ENCODE measurements around the gene OR2B2.

Gene OR2B2

DNA sequence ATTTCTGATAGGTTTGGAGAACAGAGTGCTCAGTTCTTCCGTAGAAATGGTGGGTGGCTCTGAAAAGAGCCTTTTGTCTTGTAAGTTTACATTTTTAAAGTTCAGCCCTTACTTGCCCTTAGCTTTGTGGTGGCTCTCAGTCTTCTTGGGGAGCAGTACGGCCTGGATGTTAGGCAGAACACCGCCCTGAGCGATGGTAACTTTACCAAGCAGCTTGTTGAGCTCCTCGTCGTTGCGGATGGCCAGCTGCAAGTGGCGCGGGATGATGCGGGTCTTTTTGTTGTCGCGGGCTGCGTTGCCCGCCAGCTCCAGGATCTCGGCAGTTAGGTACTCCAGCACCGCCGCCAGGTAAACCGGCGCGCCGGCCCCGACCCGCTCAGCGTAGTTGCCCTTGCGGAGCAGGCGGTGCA, 19.5 kb downstream of the OR2B2 start:
- TF ChIP-seq FOXP2 (optimal IDR thresholded peaks at IDR 0.05; ENCODE audit: borderline replicate concordance, extremely low read depth, extremely low read length, insufficient read depth) (no peak), TAF1 (IDR thresholded peaks at IDR 0.05; ENCODE audit: borderline replicate concordance, insufficient read depth, low read length) (no peak), SIN3A (IDR thresholded peaks at IDR 0.05; ENCODE audit: borderline replicate concordance, insufficient read depth, low read length) (no peak; the same call in 1 of the 2 replicates), POLR2AphosphoS5 (IDR thresholded peaks at IDR 0.05; ENCODE audit: low read depth, low read length) (no peak)
- TF ChIP-seq, protein P1, sequence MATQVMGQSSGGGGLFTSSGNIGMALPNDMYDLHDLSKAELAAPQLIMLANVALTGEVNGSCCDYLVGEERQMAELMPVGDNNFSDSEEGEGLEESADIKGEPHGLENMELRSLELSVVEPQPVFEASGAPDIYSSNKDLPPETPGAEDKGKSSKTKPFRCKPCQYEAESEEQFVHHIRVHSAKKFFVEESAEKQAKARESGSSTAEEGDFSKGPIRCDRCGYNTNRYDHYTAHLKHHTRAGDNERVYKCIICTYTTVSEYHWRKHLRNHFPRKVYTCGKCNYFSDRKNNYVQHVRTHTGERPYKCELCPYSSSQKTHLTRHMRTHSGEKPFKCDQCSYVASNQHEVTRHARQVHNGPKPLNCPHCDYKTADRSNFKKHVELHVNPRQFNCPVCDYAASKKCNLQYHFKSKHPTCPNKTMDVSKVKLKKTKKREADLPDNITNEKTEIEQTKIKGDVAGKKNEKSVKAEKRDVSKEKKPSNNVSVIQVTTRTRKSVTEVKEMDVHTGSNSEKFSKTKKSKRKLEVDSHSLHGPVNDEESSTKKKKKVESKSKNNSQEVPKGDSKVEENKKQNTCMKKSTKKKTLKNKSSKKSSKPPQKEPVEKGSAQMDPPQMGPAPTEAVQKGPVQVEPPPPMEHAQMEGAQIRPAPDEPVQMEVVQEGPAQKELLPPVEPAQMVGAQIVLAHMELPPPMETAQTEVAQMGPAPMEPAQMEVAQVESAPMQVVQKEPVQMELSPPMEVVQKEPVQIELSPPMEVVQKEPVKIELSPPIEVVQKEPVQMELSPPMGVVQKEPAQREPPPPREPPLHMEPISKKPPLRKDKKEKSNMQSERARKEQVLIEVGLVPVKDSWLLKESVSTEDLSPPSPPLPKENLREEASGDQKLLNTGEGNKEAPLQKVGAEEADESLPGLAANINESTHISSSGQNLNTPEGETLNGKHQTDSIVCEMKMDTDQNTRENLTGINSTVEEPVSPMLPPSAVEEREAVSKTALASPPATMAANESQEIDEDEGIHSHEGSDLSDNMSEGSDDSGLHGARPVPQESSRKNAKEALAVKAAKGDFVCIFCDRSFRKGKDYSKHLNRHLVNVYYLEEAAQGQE (IDR thresholded peaks at IDR 0.05; ENCODE audit: insufficient read depth in 1 of 2, low read depth in 2 of 2, low read length in 2 of 2), result no peak

DNA sequence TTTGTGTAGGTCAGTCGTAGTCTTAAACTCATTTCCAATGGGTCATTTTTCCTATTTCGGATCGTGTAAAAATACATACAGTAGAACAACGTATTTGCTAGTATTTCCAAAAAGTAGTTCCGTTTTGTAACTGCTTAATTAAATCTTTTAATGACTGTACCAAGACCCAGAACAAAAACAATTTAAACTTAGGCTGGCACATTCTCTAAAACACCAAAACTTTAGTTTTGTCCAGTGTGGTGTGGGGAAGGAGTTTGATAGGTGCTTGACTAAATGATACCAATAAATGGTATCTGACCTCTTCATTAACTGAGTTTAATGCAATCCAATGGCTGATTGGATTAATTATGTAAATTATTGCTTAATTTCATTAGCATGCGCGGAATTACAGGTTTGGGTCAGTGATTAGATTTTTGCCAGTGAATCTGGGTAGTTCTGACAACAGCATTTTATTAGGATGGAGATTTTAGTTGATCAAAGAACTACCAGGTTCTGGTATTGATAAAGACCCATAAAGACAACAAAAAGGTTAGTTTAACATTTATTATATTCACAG, 20.8 kb downstream of the OR2B2 start:
- TF ChIP-seq SIN3A (IDR thresholded peaks at IDR 0.05; ENCODE audit: borderline replicate concordance, insufficient read depth, low read length) (no peak), FOXP2 (optimal IDR thresholded peaks at IDR 0.05; ENCODE audit: borderline replicate concordance, extremely low read depth, extremely low read length, insufficient read depth) (no peak), TAF1 (IDR thresholded peaks at IDR 0.05; ENCODE audit: borderline replicate concordance, insufficient read depth, low read length) (no peak)

DNA sequence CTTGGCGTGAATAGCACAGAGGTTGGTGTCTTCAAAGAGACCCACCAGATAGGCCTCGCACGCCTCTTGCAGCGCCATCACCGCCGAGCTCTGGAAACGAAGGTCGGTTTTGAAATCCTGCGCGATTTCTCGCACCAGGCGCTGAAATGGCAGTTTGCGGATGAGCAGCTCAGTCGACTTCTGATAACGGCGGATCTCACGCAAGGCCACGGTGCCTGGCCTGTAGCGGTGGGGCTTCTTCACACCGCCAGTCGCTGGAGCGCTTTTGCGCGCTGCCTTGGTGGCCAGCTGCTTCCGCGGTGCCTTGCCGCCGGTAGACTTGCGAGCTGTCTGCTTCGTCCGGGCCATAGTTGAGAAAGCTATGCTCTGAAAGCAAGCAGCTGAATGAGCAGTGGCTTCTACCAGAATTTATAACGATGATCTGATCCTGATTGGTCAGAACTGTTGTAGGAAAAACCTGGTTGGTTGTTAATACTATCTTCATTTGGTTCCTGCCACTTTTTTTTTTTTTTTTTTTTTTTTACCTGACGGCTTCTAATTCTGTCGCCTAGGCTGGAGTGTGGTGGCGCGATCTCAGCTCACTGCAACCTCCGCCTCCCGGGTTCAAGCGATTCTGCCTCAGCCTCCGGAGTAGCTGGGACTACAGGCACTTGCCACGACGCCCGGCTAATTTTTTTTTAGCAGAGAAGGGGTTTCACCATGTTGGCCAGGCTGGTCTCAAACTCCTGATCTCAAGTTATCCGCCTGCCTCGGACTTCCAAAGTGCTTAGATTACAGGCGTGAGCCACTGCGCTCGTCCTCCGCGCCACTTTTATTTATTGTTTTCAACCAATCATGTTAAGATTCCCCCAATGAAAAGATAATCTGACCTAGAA, 21.5 kb downstream of the OR2B2 start:
- TF ChIP-seq POLR2AphosphoS5 (IDR thresholded peaks at IDR 0.05; ENCODE audit: low read depth, low read length) (peak; percentile 93), FOXP2 (optimal IDR thresholded peaks at IDR 0.05; ENCODE audit: borderline replicate concordance, extremely low read depth, extremely low read length, insufficient read depth) (peak; percentile 35), SIN3A (IDR thresholded peaks at IDR 0.05; ENCODE audit: borderline replicate concordance, insufficient read depth, low read length) (no peak), TAF1 (IDR thresholded peaks at IDR 0.05; ENCODE audit: borderline replicate concordance, insufficient read depth, low read length) (0 out of 2 replicates have a peak, but pooled peaks have one; percentile 35)
- TF ChIP-seq, protein P1 (IDR thresholded peaks at IDR 0.05; ENCODE audit: insufficient read depth in 1 of 2, low read depth in 2 of 2, low read length in 2 of 2), result 0 out of 4 replicates have a peak, but pooled peaks of 1 of the 2 experiments have one; percentile 25

DNA sequence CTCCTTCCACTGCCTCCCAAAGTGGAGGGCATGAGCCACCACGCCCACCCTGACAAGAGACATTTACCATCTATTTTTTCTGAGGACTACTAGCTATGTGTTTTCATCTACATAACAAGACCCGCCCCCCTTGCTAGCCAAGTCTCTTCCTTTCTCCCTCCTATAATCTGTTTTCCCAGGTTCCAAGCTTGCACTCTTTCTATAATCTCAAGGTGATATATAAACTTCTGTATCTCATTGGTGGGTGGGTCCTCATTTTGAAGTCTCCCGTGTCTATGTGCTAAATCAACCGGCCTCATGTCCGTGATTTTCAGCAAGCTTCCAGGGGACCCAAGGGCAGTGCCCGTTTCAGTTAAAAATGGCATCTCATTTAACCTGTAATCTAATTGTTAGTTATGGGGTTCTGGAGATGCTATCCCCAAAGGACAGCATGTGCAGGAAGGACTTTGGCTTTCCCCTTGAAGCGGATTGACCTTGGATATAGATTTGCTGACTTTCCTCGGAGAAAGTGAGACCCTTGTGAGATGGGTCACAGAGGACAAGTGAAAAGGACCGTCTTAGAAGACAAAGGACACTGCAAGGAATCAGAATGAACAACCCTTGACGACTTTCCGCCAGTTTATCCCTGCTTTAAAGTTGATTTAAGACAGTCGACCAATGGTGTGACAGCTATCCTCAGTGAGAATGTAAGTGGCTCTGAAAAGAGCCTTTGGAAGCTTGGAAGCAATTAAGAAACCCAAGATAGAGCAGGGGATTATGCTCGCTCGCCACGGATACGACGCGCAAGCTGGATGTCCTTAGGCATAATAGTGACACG, 22.4 kb downstream of the OR2B2 start:
- TF ChIP-seq POLR2AphosphoS5 (IDR thresholded peaks at IDR 0.05; ENCODE audit: low read depth, low read length) (no peak; the same call in 1 of the 2 replicates), TAF1 (IDR thresholded peaks at IDR 0.05; ENCODE audit: borderline replicate concordance, insufficient read depth, low read length) (0 out of 2 replicates have a peak, but pooled peaks have one; percentile 3), SIN3A (IDR thresholded peaks at IDR 0.05; ENCODE audit: borderline replicate concordance, insufficient read depth, low read length) (0 out of 2 replicates have a peak, but pooled peaks have one; percentile 37), FOXP2 (optimal IDR thresholded peaks at IDR 0.05; ENCODE audit: borderline replicate concordance, extremely low read depth, extremely low read length, insufficient read depth) (no peak)
- TF ChIP-seq, protein P1 (IDR thresholded peaks at IDR 0.05; ENCODE audit: insufficient read depth in 1 of 2, low read depth in 2 of 2, low read length in 2 of 2), result no peak

DNA sequence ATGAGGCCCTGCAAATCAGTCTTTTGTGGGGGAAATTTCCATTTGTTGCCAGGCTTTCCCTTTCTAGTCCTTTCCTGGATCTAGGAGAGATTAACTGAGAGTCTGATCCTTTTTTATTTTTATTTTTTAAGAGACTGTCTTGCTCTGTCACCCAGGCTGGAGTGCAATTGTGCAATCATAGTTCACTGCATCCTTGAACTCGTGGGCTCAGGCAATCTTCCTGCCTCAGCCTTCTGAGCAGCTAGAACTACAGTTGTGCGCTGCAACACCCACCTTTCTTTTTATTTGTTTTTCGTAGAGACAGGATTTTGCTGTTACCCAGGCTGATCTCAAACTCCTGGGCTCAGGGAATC, 22.9 kb downstream of the OR2B2 start:
- TF ChIP-seq SIN3A (IDR thresholded peaks at IDR 0.05; ENCODE audit: borderline replicate concordance, insufficient read depth, low read length) (no peak), TAF1 (IDR thresholded peaks at IDR 0.05; ENCODE audit: borderline replicate concordance, insufficient read depth, low read length) (no peak), FOXP2 (optimal IDR thresholded peaks at IDR 0.05; ENCODE audit: borderline replicate concordance, extremely low read depth, extremely low read length, insufficient read depth) (no peak)

All from PFSK-1 (cell line).